GM13977 (cell line): Measurements from ENCODE around the gene IFT25.
A peak's percentile ranks its signal among the peaks of the same experiment; 100 is the strongest.

ENCODE experiments used
- DNase-seq: peaks from one replicate; pipeline ENCODE4 v3.0.0; 2012; ENCODE audit warnings: low spot score
- CTCF ChIP-seq: IDR thresholded peaks from 2 replicates; pipeline ENCODE4 v1.5.1; 2012; ENCODE audit warnings: mild to moderate bottlenecking, control low read depth; ENCODE audit not compliant: insufficient read depth; ENCODE audit errors: extremely low read depth, missing control alignments
- in situ Hi-C: fragments of 300-500 bp; cut with MboI; formaldehyde crosslinking; loops from one replicate; pipeline ENCODE4 v1.12.0; 2022; ENCODE audit warnings: low sequenced_read_pairs, low pct_unique_long_range_greater_than_20kb, mixed read lengths, inconsistent platforms; ENCODE audit not compliant: unreplicated experiment

The IFT25 gene

GRCh38 chr1:53959664-53960250, 14.3 kb upstream of the IFT25 start:
- peak; percentile 43 for TF ChIP-seq CTCF
- DNase-seq = peak; percentile 48
- in situ Hi-C loops = loop anchor here (10.0 kb wide), 1 partner anchor 105 kb away; no protein-coding TSS in a partner anchor

GRCh38 chr1:53957194-53957818, 11.8 kb upstream of the IFT25 start:
- in situ Hi-C loops = no loop called here
- no peak for TF ChIP-seq CTCF
- DNase-seq = no peak

- in situ Hi-C loops = no loop called here
- TF ChIP-seq CTCF = no peak
Observed at GRCh38 chr1:53956308-53957168, 11.0 kb upstream of the IFT25 start.

GRCh38 chr1:53954128-53954527, 8.6 kb upstream of the IFT25 start:
- no peak for TF ChIP-seq CTCF
- in situ Hi-C loops = no loop called here
- no peak for DNase-seq

More at GRCh38 chr1:53956308-53957168, 11.0 kb upstream of the IFT25 start:
- DNase-seq = no peak

- DNase-seq = no peak
- in situ Hi-C loops = no loop called here
- TF ChIP-seq CTCF = no peak
Observed at GRCh38 chr1:53951697-53952096, 6.2 kb upstream of the IFT25 start.

- peak; percentile 44 for DNase-seq
- peak; percentile 57 for TF ChIP-seq CTCF
- in situ Hi-C loops = no loop called here
Observed at GRCh38 chr1:53949023-53949990, 3.8 kb upstream of the IFT25 start.
